Body of pancreas (tissue), 4 donors: Measurements from ENCODE around the gene PLET1. TPM values are rescaled to one million over a fixed set of nuclear protein-coding genes. Genes with fewer than 3 reads are reported as not detected.

ENCODE experiments used
- ATAC-seq: fragments of 150-250 bp; one replicate; pipeline ENCODE4 v1.9.1; 2016
- DNase-seq, 4 donors: peaks; one replicate each; pipeline ENCODE4 v3.0.0-alpha.2; 2019
- H3K27ac ChIP-seq, 4 donors: fragments of 200-600 bp; sonication (generic); 1 replicate in 3 of 4; 2 replicates in 1 of 4; pipeline versions ENCODE4 v1.5.1 to v1.6.1; 2016 to 2019; ENCODE audit warnings: mild to moderate bottlenecking in 1 of 4, mixed read lengths in 1 of 4, moderate library complexity in 1 of 4
- H3K27me3 ChIP-seq, 2 donors: fragments of 200-600 bp; sonication (generic); one replicate each; pipeline ENCODE4 v1.6.0; 2016; ENCODE audit warnings: mild to moderate bottlenecking in 1 of 2
- H3K36me3 ChIP-seq, 2 donors: fragments of 200-600 bp; sonication (generic); replicated peaks in 1 of 2; 2 replicates each; pipeline ENCODE4 v1.5.1; 2016; ENCODE audit warnings: low read depth in 2 of 2; ENCODE audit not compliant: insufficient read depth in 1 of 2
- H3K4me1 ChIP-seq: fragments of 200-600 bp; sonication (generic); one replicate; pipeline ENCODE4 v1.6.0; 2016
- H3K4me3 ChIP-seq, 2 donors: fragments of 200-600 bp; sonication (generic); 1 replicate in 1 of 2; 2 replicates in 1 of 2; pipeline ENCODE4 v1.5.1; 2016 to 2019
- H3K9me3 ChIP-seq, 3 donors: fragments of 200-600 bp; sonication (generic); 1 replicate in 2 of 3; 2 replicates in 1 of 3; pipeline ENCODE4 v1.5.1; 2016
- CTCF ChIP-seq, 7 experiments: fragments of 450-650 bp in 4 of 7; fragments of 200-600 bp in 3 of 7; sonication (generic) in 3 of 7; IDR thresholded peaks; one replicate each; pipeline ENCODE4 v1.5.1; 2016 to 2019; ENCODE audit warnings: antibody characterized with exemption in 7 of 7
- POLR2A ChIP-seq, 3 donors: fragments of 450-650 bp; IDR thresholded peaks; one replicate each; pipeline ENCODE4 v1.6.1; 2016; ENCODE audit warnings: antibody characterized with exemption in 3 of 3, mild to moderate bottlenecking in 2 of 3
- WGBS, 2 donors: methylation state at CpG; one replicate each; pipeline ENCODE4 v1.1.5; 2017; 5-methylcytosine and 5-hydroxymethylcytosine counted together
- intact Hi-C: fragments of 100-400 bp; cut with DNase I; formaldehyde crosslinking; loops from one replicate; pipeline ENCODE4 v1.15.1; 2023
- total RNA-seq, 2 donors: library from RNA; depleted of rRNA; stranded (reverse); fragments of >200 nt; gene quantifications; one replicate each; pipeline ENCODE4 v1.1.0, GENCODE V29; 2016

The PLET1 gene
- total RNA-seq, 2 donors from 2014 or later: not detected

- no peaks in the 10 kb centered on the region for H3K27me3 ChIP-seq
- H3K36me3 ChIP-seq: no peaks in the 10 kb centered on the region
- DNase-seq: peak; percentile 64 to 83 (median 74)
- peaks cover 4% of the 10 kb centered on the region for H3K4me1 ChIP-seq
- intact Hi-C loops: loop anchor here (5.0 kb wide), 1 partner anchor 63 kb away; no protein-coding TSS in a partner anchor
- peak overlapping the region in 1 of 2 donors; percentile 22 for H3K4me3 ChIP-seq
- ATAC-seq: peak; percentile 89
- TF ChIP-seq POLR2A (IDR thresholded peaks at IDR 0.05) (no peak), CTCF (IDR thresholded peaks at IDR 0.05) (peak; percentile 35 to 89 (median 70))
- H3K27ac ChIP-seq: no peak overlapping the region
- 2 to 5% methylated on average over 18 of the region's 18 CpGs for WGBS, 2 donors
- no peaks in the 10 kb centered on the region for H3K9me3 ChIP-seq
Measured at GRCh38 chr11:112280268-112281126, 19.8 kb upstream of the PLET1 start.

- Histone ChIP-seq H3K36me3 (no peaks in the 10 kb centered on the region), H3K4me3 (peak overlapping the region in 1 of 2 donors; percentile 22), H3K9me3 (no peaks in the 10 kb centered on the region), H3K4me1 (peaks cover 4% of the 10 kb centered on the region), H3K27me3 (no peaks in the 10 kb centered on the region), H3K27ac (no peak overlapping the region)
- ATAC-seq: peak; percentile 74
- WGBS, 2 donors: 0 to 6% methylated on average over 3 to 15 of the region's 15 CpGs
- DNase-seq: peak; percentile 54 to 74 (median 62)
- intact Hi-C loops: loop anchor here (5.0 to 10.0 kb wide), 2 partner anchors 63 to 165 kb away; no protein-coding TSS in a partner anchor
- TF ChIP-seq CTCF (IDR thresholded peaks at IDR 0.05) (peak; percentile 42 to 92 (median 52)), POLR2A (IDR thresholded peaks at IDR 0.05) (no peak)
Measured at GRCh38 chr11:112279901-112280267, 19.2 kb upstream of the PLET1 start.

- 69 to 75% methylated on average over 3 of the region's 3 CpGs for WGBS, 2 donors
- H3K4me1 ChIP-seq: peaks cover 4% of the 10 kb centered on the region
- intact Hi-C loops: loop anchor here (10.0 kb wide), 1 partner anchor 164 kb away; no protein-coding TSS in a partner anchor
- H3K36me3 ChIP-seq: no peaks in the 10 kb centered on the region
- H3K9me3 ChIP-seq: no peaks in the 10 kb centered on the region
- TF ChIP-seq CTCF (IDR thresholded peaks at IDR 0.05) (no peak), POLR2A (IDR thresholded peaks at IDR 0.05) (no peak)
- ATAC-seq (no peak), DNase-seq (no peak)
- no peak overlapping the region for H3K4me3 ChIP-seq
- no peaks in the 10 kb centered on the region for H3K27me3 ChIP-seq
- H3K27ac ChIP-seq: no peak overlapping the region
Measured at GRCh38 chr11:112278803-112279202, 18.1 kb upstream of the PLET1 start.

- intact Hi-C loops: loop anchor here (10.0 kb wide), 1 partner anchor 163 kb away; no protein-coding TSS in a partner anchor
- Histone ChIP-seq H3K4me3 (no peak overlapping the region), H3K27me3 (no peaks in the 10 kb centered on the region), H3K36me3 (no peaks in the 10 kb centered on the region), H3K4me1 (peaks cover 4% of the 10 kb centered on the region), H3K27ac (peak overlapping the region in 1 of 4 donors; percentile 16), H3K9me3 (no peaks in the 10 kb centered on the region)
- no peak for TF ChIP-seq CTCF (IDR thresholded peaks at IDR 0.05)
- no peak for TF ChIP-seq POLR2A (IDR thresholded peaks at IDR 0.05)
- ATAC-seq (no peak), DNase-seq (no peak)
Measured at GRCh38 chr11:112277941-112278340, 17.3 kb upstream of the PLET1 start.
